ENCODE results near the gene PCSK6.

The PCSK6 gene

GRCh38 chr15:101399431-101399830 is 90.1 kb downstream of the PCSK6 start:
- no peak overlapping the region for H3K4me3 ChIP-seq (ENCODE audit: low read depth, low read length)
- no peak for TF ChIP-seq CTCF (IDR thresholded peaks at IDR 0.05; ENCODE audit: low read depth, low read length)

- no peak overlapping the region for H3K4me3 ChIP-seq (ENCODE audit: low read depth, low read length)
- TF ChIP-seq CTCF (IDR thresholded peaks at IDR 0.05; ENCODE audit: low read depth, low read length), result no peak
Observed at GRCh38 chr15:101398247-101398646, 91.3 kb downstream of the PCSK6 start.

GRCh38 chr15:101397521-101398003 is 91.9 kb downstream of the PCSK6 start:
- TF ChIP-seq CTCF (IDR thresholded peaks at IDR 0.05; ENCODE audit: low read depth, low read length), result no peak
- no peak overlapping the region for H3K4me3 ChIP-seq (ENCODE audit: low read depth, low read length)

GRCh38 chr15:101396484-101397261 is 92.8 kb downstream of the PCSK6 start:
- TF ChIP-seq CTCF (IDR thresholded peaks at IDR 0.05; ENCODE audit: low read depth, low read length), result no peak
- no peak overlapping the region for H3K4me3 ChIP-seq (ENCODE audit: low read depth, low read length)

- TF ChIP-seq CTCF (IDR thresholded peaks at IDR 0.05; ENCODE audit: low read depth, low read length), result no peak
- no peak overlapping the region for H3K4me3 ChIP-seq (ENCODE audit: low read depth, low read length)
Observed at GRCh38 chr15:101394654-101395053, 94.9 kb downstream of the PCSK6 start.

GRCh38 chr15:101394056-101394630 is 95.4 kb downstream of the PCSK6 start:
- no peak overlapping the region for H3K4me3 ChIP-seq (ENCODE audit: low read depth, low read length)
- no peak for TF ChIP-seq CTCF (IDR thresholded peaks at IDR 0.05; ENCODE audit: low read depth, low read length)

- H3K4me3 ChIP-seq (ENCODE audit: low read depth, low read length), result no peak overlapping the region
- TF ChIP-seq CTCF (IDR thresholded peaks at IDR 0.05; ENCODE audit: low read depth, low read length), result no peak
Observed at GRCh38 chr15:101393172-101393571, 96.3 kb downstream of the PCSK6 start.

All from WI38 (cell line).